Small intestine (tissue), 7 donors: ENCODE measurements around the gene PCMTD2. TPM values are rescaled to one million over a fixed set of nuclear protein-coding genes. Genes with fewer than 3 reads are reported as not detected.

Experiments
- DNase-seq, 2 donors: peaks; one replicate each; pipeline versions ENCODE4 v3.0.0 to v3.0.0-alpha.2; 2013
- FAIRE-seq: peaks from 2 replicates; lab custom pipeline; 2012; peaks lifted over from hg19 to GRCh38; lab: Jason Lieb, UNC
- H3K27ac ChIP-seq, 3 donors: one replicate each; pipeline ENCODE4 v1.5.1; 2013; ENCODE audit warnings: low read length in 2 of 3, mild to moderate bottlenecking in 2 of 3, control low read depth in 1 of 3, inconsistent platforms in 1 of 3, low read depth in 1 of 3, moderate library complexity in 1 of 3
- H3K27me3 ChIP-seq, 3 donors: one replicate each; pipeline ENCODE4 v1.6.1; 2013; ENCODE audit warnings: low read length in 3 of 3, inconsistent platforms in 1 of 3; ENCODE audit not compliant: control insufficient read depth in 3 of 3, insufficient read depth in 3 of 3
- H3K36me3 ChIP-seq, 3 donors: one replicate each; pipeline ENCODE4 v1.6.1; 2013; ENCODE audit warnings: low read length in 3 of 3, inconsistent platforms in 1 of 3, low read depth in 1 of 3, mild to moderate bottlenecking in 1 of 3, moderate library complexity in 1 of 3; ENCODE audit not compliant: control insufficient read depth in 3 of 3, insufficient read depth in 2 of 3
- H3K4me1 ChIP-seq, 3 donors: one replicate each; pipeline ENCODE4 v1.6.1; 2013; ENCODE audit warnings: low read length in 2 of 3, inconsistent platforms in 1 of 3, low read depth in 1 of 3, mild to moderate bottlenecking in 1 of 3, moderate library complexity in 1 of 3; ENCODE audit not compliant: control insufficient read depth in 3 of 3, insufficient read depth in 2 of 3
- H3K4me3 ChIP-seq, 3 donors: one replicate each; pipeline ENCODE4 v1.5.1; 2013; ENCODE audit warnings: low read length in 3 of 3, control low read depth in 1 of 3, inconsistent platforms in 1 of 3, low read depth in 1 of 3, mild to moderate bottlenecking in 1 of 3, moderate library complexity in 1 of 3
- H3K9me3 ChIP-seq, 2 donors: one replicate each; pipeline ENCODE4 v1.6.1; 2013; ENCODE audit warnings: low read depth in 1 of 2, low read length in 1 of 2; ENCODE audit not compliant: control insufficient read depth in 2 of 2, insufficient read depth in 1 of 2
- WGBS, 3 donors: extraction: QIAGEN DNeasy Blood & Tissue Kit; methylation state at CpG; one replicate each; pipeline ENCODE4 v1.1.7; 2013; 5-methylcytosine and 5-hydroxymethylcytosine counted together
- polyA plus RNA-seq, 4 donors: library from polyadenylated mRNA; stranded (reverse) in 3 of 4; unstranded in 1 of 4; fragments of 200-250 nt in 3 of 4; fragments of 120-200 nt in 1 of 4; gene quantifications; one replicate each; pipeline versions ENCODE4 v1.2.1 to v1.2.3, GENCODE V29; 2013
- donor health status: healthy with polysubstance abuse.
- donor health status: control.
- donor health status: control.
- donor health status: Bipolar disorder and iron deficiency.
- donor health status: healthy.

Gene PCMTD2
- polyA plus RNA-seq, 4 donors, result 15.7 to 80.0 (median 21.1) TPM

GRCh38 chr20:64245746-64246595 lies 9.6 kb upstream of the PCMTD2 start:
- no peak for DNase-seq
- Histone ChIP-seq H3K36me3 (no peaks in the 10 kb centered on the region), H3K9me3 (no peaks in the 10 kb centered on the region), H3K27me3 (no peaks in the 10 kb centered on the region), H3K4me3 (no peak overlapping the region), H3K27ac (no peak overlapping the region), H3K4me1 (no peaks in the 10 kb centered on the region)
- no peak for FAIRE-seq
- 85 to 87% (median 86%) methylated on average over 9 of the region's 9 CpGs for WGBS, 3 donors

- Histone ChIP-seq H3K36me3 (no peaks in the 10 kb centered on the region), H3K27me3 (no peaks in the 10 kb centered on the region), H3K4me1 (no peaks in the 10 kb centered on the region), H3K4me3 (no peak overlapping the region), H3K9me3 (no peaks in the 10 kb centered on the region), H3K27ac (no peak overlapping the region)
- 81 to 87% (median 86%) methylated on average over 10 of the region's 10 CpGs for WGBS, 3 donors
- no peak for DNase-seq
- no peak for FAIRE-seq
Measured at GRCh38 chr20:64246616-64247306, 8.8 kb upstream of the PCMTD2 start.

GRCh38 chr20:64247307-64247618 lies 8.3 kb upstream of the PCMTD2 start:
- Histone ChIP-seq H3K9me3 (no peaks in the 10 kb centered on the region), H3K4me1 (no peaks in the 10 kb centered on the region), H3K27me3 (no peaks in the 10 kb centered on the region), H3K4me3 (no peak overlapping the region), H3K27ac (no peak overlapping the region), H3K36me3 (no peaks in the 10 kb centered on the region)
- 75 to 83% (median 83%) methylated on average over 9 of the region's 9 CpGs for WGBS, 3 donors
- DNase-seq (no peak), FAIRE-seq (no peak)

- Histone ChIP-seq H3K4me3 (no peak overlapping the region), H3K27ac (no peak overlapping the region), H3K36me3 (no peaks in the 10 kb centered on the region), H3K9me3 (no peaks in the 10 kb centered on the region), H3K27me3 (no peaks in the 10 kb centered on the region), H3K4me1 (no peaks in the 10 kb centered on the region)
- 69 to 75% (median 72%) methylated on average over 33 of the region's 33 CpGs for WGBS, 3 donors
- FAIRE-seq, result no peak
- no peak for DNase-seq
Measured at GRCh38 chr20:64247970-64248841, 7.3 kb upstream of the PCMTD2 start.

- Histone ChIP-seq H3K4me1 (peaks cover 0 to 6% (median 0%) of the 10 kb centered on the region in 3 donors), H3K9me3 (no peaks in the 10 kb centered on the region), H3K4me3 (no peak overlapping the region), H3K27me3 (no peaks in the 10 kb centered on the region), H3K36me3 (no peaks in the 10 kb centered on the region), H3K27ac (no peak overlapping the region)
- no peak for DNase-seq
- 52 to 77% (median 67%) methylated on average over 2 of the region's 2 CpGs for WGBS, 3 donors
- no peak for FAIRE-seq
Measured at GRCh38 chr20:64250027-64250426, 5.5 kb upstream of the PCMTD2 start.

GRCh38 chr20:64253000-64253383 lies 2.6 kb upstream of the PCMTD2 start:
- Histone ChIP-seq H3K9me3 (no peaks in the 10 kb centered on the region), H3K27ac (no peak overlapping the region), H3K4me3 (no peak overlapping the region), H3K4me1 (peaks cover 3 to 7% (median 7%) of the 10 kb centered on the region in 3 donors), H3K27me3 (no peaks in the 10 kb centered on the region), H3K36me3 (no peaks in the 10 kb centered on the region)
- 93 to 98% (median 96%) methylated on average over 4 of the region's 4 CpGs for WGBS, 3 donors
- no peak for FAIRE-seq
- no peak for DNase-seq

GRCh38 chr20:64253443-64253842 lies 2.1 kb upstream of the PCMTD2 start:
- 70 to 86% (median 83%) methylated on average over 4 of the region's 4 CpGs for WGBS, 3 donors

GRCh38 chr20:64254156-64254555 lies 1.4 kb upstream of the PCMTD2 start:
- WGBS, 3 donors, result 83 to 91% (median 87%) methylated on average over 5 of the region's 5 CpGs
- H3K36me3 ChIP-seq, result no peaks in the 10 kb centered on the region
- no peak overlapping the region for H3K4me3 ChIP-seq
- no peaks in the 10 kb centered on the region for H3K9me3 ChIP-seq
- no peak for DNase-seq
- no peak for FAIRE-seq
- peaks cover 3 to 8% (median 7%) of the 10 kb centered on the region in 3 donors for H3K4me1 ChIP-seq
- no peaks in the 10 kb centered on the region for H3K27me3 ChIP-seq
- H3K27ac ChIP-seq, result no peak overlapping the region

More at GRCh38 chr20:64253443-64253842, 2.1 kb upstream of the PCMTD2 start:
- no peak overlapping the region for H3K27ac ChIP-seq
- DNase-seq (no peak), FAIRE-seq (no peak)
- no peaks in the 10 kb centered on the region for H3K36me3 ChIP-seq
- H3K9me3 ChIP-seq, result no peaks in the 10 kb centered on the region
- H3K27me3 ChIP-seq, result no peaks in the 10 kb centered on the region
- peaks cover 3 to 8% (median 7%) of the 10 kb centered on the region in 3 donors for H3K4me1 ChIP-seq
- no peak overlapping the region for H3K4me3 ChIP-seq
